GM23338 (cell line): ENCODE results near the gene MCM3. TPM values are rescaled to one million over a fixed set of nuclear protein-coding genes. Genes with fewer than 3 reads are reported as not detected.

Experiments used
- ATAC-seq: fragments of 200-7000 bp; cut with Tn5 transposase; 3 replicates; pipeline ENCODE4 v1.9.1; 2020
- DNase-seq: peaks from one replicate; pipeline ENCODE4 v3.0.0-alpha.2; 2015; ENCODE audit warnings: low spot score
- H2AFZ ChIP-seq: fragments of 200-600 bp; sonication (generic); 2 replicates; pipeline ENCODE4 v1.8.0; 2016; ENCODE audit warnings: antibody characterized with exemption, mild to moderate bottlenecking, moderate library complexity
- H3F3A ChIP-seq: fragments of 200-600 bp; sonication (generic); replicated peaks from 2 replicates; pipeline ENCODE4 v1.8.0; 2017; ENCODE audit warnings: antibody characterized with exemption, mixed run types, low read depth
- H3K27ac ChIP-seq: fragments of 200-600 bp; sonication (generic); 2 replicates; pipeline ENCODE4 v1.6.1; 2016; ENCODE audit warnings: low read depth
- H3K27me3 ChIP-seq: fragments of 200-600 bp; sonication (generic); 2 replicates; pipeline ENCODE4 v1.8.0; 2016; ENCODE audit warnings: mild to moderate bottlenecking, mixed run types, moderate library complexity; ENCODE audit not compliant: insufficient read depth
- H3K36me3 ChIP-seq: fragments of 200-600 bp; sonication (generic); 2 replicates; pipeline ENCODE4 v1.8.0; 2016; ENCODE audit warnings: mild to moderate bottlenecking; ENCODE audit not compliant: insufficient read depth
- H3K4me1 ChIP-seq: fragments of 200-600 bp; sonication (generic); 2 replicates; pipeline ENCODE4 v1.8.0; 2016; ENCODE audit warnings: mild to moderate bottlenecking, moderate library complexity; ENCODE audit not compliant: insufficient read depth
- H3K4me2 ChIP-seq: fragments of 200-600 bp; sonication (generic); 2 replicates; pipeline ENCODE4 v1.7.1; 2017; ENCODE audit warnings: mixed run types
- H3K4me3 ChIP-seq: fragments of 200-600 bp; sonication (generic); 2 replicates; pipeline ENCODE4 v1.6.1; 2016; ENCODE audit warnings: mixed run types
- H3K79me2 ChIP-seq: fragments of 200-600 bp; sonication (generic); replicated peaks from 2 replicates; pipeline ENCODE4 v1.8.0; 2017; ENCODE audit warnings: mild to moderate bottlenecking; ENCODE audit not compliant: insufficient read depth
- H3K9me2 ChIP-seq: fragments of 200-600 bp; sonication (generic); 2 replicates; pipeline ENCODE4 v1.8.0; 2017; ENCODE audit not compliant: insufficient read depth
- H4K20me1 ChIP-seq: fragments of 200-600 bp; sonication (generic); replicated peaks from 2 replicates; pipeline ENCODE4 v1.8.0; 2017; ENCODE audit warnings: mild to moderate bottlenecking; ENCODE audit not compliant: insufficient read depth
- H3K27ac Mint-ChIP-seq: 2 replicates; pipeline ENCODE4 v1.8.0; 2020; ENCODE audit warnings: inconsistent platforms, mild to moderate bottlenecking, moderate library complexity, mixed read lengths
- H3K27me3 Mint-ChIP-seq: 3 replicates; pipeline ENCODE4 v1.8.0; 2022; ENCODE audit warnings: low read depth, mild to moderate bottlenecking, moderate library complexity, mixed read lengths, inconsistent platforms; ENCODE audit not compliant: insufficient read depth, poor library complexity
- H3K36me3 Mint-ChIP-seq: 3 replicates; pipeline ENCODE4 v1.8.0; 2021; ENCODE audit warnings: low read depth, mild to moderate bottlenecking, inconsistent platforms, moderate library complexity, mixed read lengths
- H3K4me1 Mint-ChIP-seq: 3 replicates; pipeline ENCODE4 v1.8.0; 2020; ENCODE audit warnings: mild to moderate bottlenecking, inconsistent platforms, mixed read lengths
- H3K4me3 Mint-ChIP-seq: 3 replicates; pipeline ENCODE4 v1.8.0; 2021; ENCODE audit warnings: moderate library complexity, mild to moderate bottlenecking, inconsistent platforms, mixed read lengths
- H3K9me3 Mint-ChIP-seq: 3 replicates; pipeline ENCODE4 v1.8.0; 2020; ENCODE audit warnings: moderate library complexity, mild to moderate bottlenecking, inconsistent platforms, mixed read lengths
- CREB1 ChIP-seq: fragments of 250-450 bp; sonication (Bioruptor Pico); IDR thresholded peaks from 2 replicates; pipeline ENCODE4 v1.5.0; 2020; ENCODE audit warnings: low read depth, mild to moderate bottlenecking, moderate library complexity
- EZH2 ChIP-seq: fragments of 200-600 bp; sonication (generic); IDR thresholded peaks from one replicate; pipeline ENCODE4 v1.8.0; 2017; ENCODE audit warnings: antibody characterized with exemption, mild to moderate bottlenecking, low read depth; ENCODE audit not compliant: unreplicated experiment
- POLR2AphosphoS5 ChIP-seq: IDR thresholded peaks from 2 replicates; pipeline ENCODE4 v1.6.1; 2016; ENCODE audit warnings: antibody characterized with exemption, low read depth
- REST ChIP-seq: IDR thresholded peaks from one replicate; pipeline ENCODE4 v1.6.1; 2018; ENCODE audit warnings: antibody characterized with exemption; ENCODE audit not compliant: unreplicated experiment
- ZNF114 ChIP-seq: fragments of 250-450 bp; sonication (Bioruptor Pico); IDR thresholded peaks from 2 replicates; pipeline ENCODE4 v1.5.0; 2020; ENCODE audit warnings: mild to moderate bottlenecking, moderate library complexity
- ZNF462 ChIP-seq: fragments of 250-450 bp; sonication (Bioruptor Pico); IDR thresholded peaks from 2 replicates; pipeline ENCODE4 v1.5.0; 2020; ENCODE audit warnings: mild to moderate bottlenecking, moderate library complexity
- polyA plus RNA-seq: library from polyadenylated mRNA; unstranded; fragments of >200 nt; fragmentation: Nextera tagmentation; extraction: Ambion mirVana; gene quantifications from 2 replicates; pipeline ENCODE4 v1.2.1, GENCODE V29; 2016
- total RNA-seq: library from RNA; depleted of rRNA; stranded (reverse); fragments of >200 nt; shearing (Covaris generic); gene quantifications from 2 replicates; pipeline ENCODE4 v1.2.3, GENCODE V29; 2014

MCM3 gene
- total and polyA plus RNA-seq, 2 experiments from 2014 or later, result 157 to 369 TPM

GRCh38 chr6:52283111-52283510 lies 1.4 kb downstream of the MCM3 start (continued):
- TF ChIP-seq ZNF462 (CRISPR knock-in tag) (no peak), CREB1 (CRISPR knock-in tag) (no peak), EZH2 (no peak)

- peaks cover 48% of the 10 kb centered on the region for H3K79me2 ChIP-seq
- DNase-seq, result no peak
- H3K4me2 ChIP-seq, result no peak overlapping the region
- Mint-ChIP-seq H3K4me1 (no peaks in the 10 kb centered on the region), H3K27me3 (no peaks in the 10 kb centered on the region), H3K36me3 (peaks cover 99% of the 10 kb centered on the region), H3K9me3 (no peaks in the 10 kb centered on the region), H3K27ac (no peak overlapping the region), H3K4me3 (no peak overlapping the region)
- peaks cover 57% of the 10 kb centered on the region for H4K20me1 ChIP-seq
- H2AFZ ChIP-seq, result no peak overlapping the region
- H3K4me1 ChIP-seq, result no peaks in the 10 kb centered on the region
- H3F3A ChIP-seq, result peaks cover 3% of the 10 kb centered on the region; the same call in 1 of the 2 replicates
- no peak overlapping the region for H3K4me3 ChIP-seq
- no peak overlapping the region for H3K27ac ChIP-seq
- ATAC-seq, result no peak
- TF ChIP-seq ZNF114 (CRISPR knock-in tag) (no peak), POLR2AphosphoS5 (no peak), REST (no peak)
- H3K27me3 ChIP-seq, result no peaks in the 10 kb centered on the region
- peaks cover 97% of the 10 kb centered on the region for H3K36me3 ChIP-seq
- H3K9me2 ChIP-seq, result no peaks in the 10 kb centered on the region
Observed at GRCh38 chr6:52276130-52276529, 8.4 kb downstream of the MCM3 start.
